Transverse colon (tissue), 4 donors: ENCODE data around the gene DTNA. TPM values are rescaled to one million over a fixed set of nuclear protein-coding genes. Genes with fewer than 3 reads are reported as not detected.

Experiments
- DNase-seq: peaks from one replicate; pipeline ENCODE4 v3.0.0-alpha.2; 2019
- H3K27ac ChIP-seq, 4 donors: fragments of 200-600 bp; sonication (generic); 2 replicates each; pipeline ENCODE4 v1.5.1; 2016 to 2018; ENCODE audit warnings: inconsistent platforms in 4 of 4
- H3K27me3 ChIP-seq: fragments of 200-600 bp; sonication (generic); 2 replicates; pipeline ENCODE4 v1.5.1; 2017; ENCODE audit warnings: inconsistent platforms
- H3K36me3 ChIP-seq, 4 donors: fragments of 200-600 bp; sonication (generic); 2 replicates each; pipeline ENCODE4 v1.5.1; 2017 to 2019; ENCODE audit warnings: inconsistent platforms in 4 of 4
- H3K4me1 ChIP-seq, 4 donors: fragments of 200-600 bp; sonication (generic); 2 replicates each; pipeline ENCODE4 v1.5.1; 2017 to 2020; ENCODE audit warnings: inconsistent platforms in 4 of 4
- H3K4me3 ChIP-seq, 4 donors: fragments of 200-600 bp; sonication (generic); 1 replicate in 1 of 4; 2 replicates in 3 of 4; pipeline versions ENCODE4 v1.5.1 to v1.6.1; 2017 to 2019; ENCODE audit warnings: inconsistent platforms in 4 of 4
- H3K9me3 ChIP-seq, 2 donors: fragments of 200-600 bp; sonication (generic); 2 replicates each; pipeline ENCODE4 v1.5.1; 2017 to 2019; ENCODE audit warnings: inconsistent platforms in 2 of 2
- EP300 ChIP-seq: sonication (generic); formaldehyde crosslinking; IDR thresholded peaks from one replicate; pipeline ENCODE4 v1.6.1; 2017; ENCODE audit warnings: antibody characterized with exemption, low read depth
- POLR2A ChIP-seq: fragments of 450-650 bp; IDR thresholded peaks from one replicate; pipeline ENCODE4 v1.6.1; 2016; ENCODE audit warnings: antibody characterized with exemption, mild to moderate bottlenecking, moderate library complexity
- POLR2AphosphoS5 ChIP-seq, 3 donors: sonication (generic); formaldehyde crosslinking; IDR thresholded peaks; one replicate each; pipeline ENCODE4 v1.6.1; 2016; ENCODE audit warnings: antibody characterized with exemption in 3 of 3
- WGBS, 2 donors: methylation state at CpG; one replicate each; pipeline ENCODE4 v1.1.5; 2018; ENCODE audit warnings: low coverage in 1 of 2; 5-methylcytosine and 5-hydroxymethylcytosine counted together
- in situ Hi-C, 4 donors: fragments of 200-750 bp; cut with MboI; loops; one replicate each; pipeline versions ENCODE4 v1.15.0 to v1.15.1; 2017; ENCODE audit warnings: low sequenced_read_pairs in 3 of 4, low pct_ligation_motif_present in 1 of 4, low pct_unique_long_range_greater_than_20kb in 1 of 4
- intact Hi-C: fragments of 100-400 bp; cut with DNase I; formaldehyde crosslinking; loops from one replicate; pipeline ENCODE4 v1.15.1; 2023; ENCODE audit warnings: low total_unique reads
- total RNA-seq, 4 donors: library from RNA; depleted of rRNA; stranded (reverse); fragments of >200 nt; gene quantifications; one replicate each; pipeline ENCODE4 v1.1.0, GENCODE V29; 2016
- TF ChIP-seq, protein P1 (sequence below), 5 experiments: fragments of 200-600 bp in 3 of 5; fragments of 450-650 bp in 2 of 5; sonication (generic) in 3 of 5; IDR thresholded peaks; 1 replicate in 2 of 5; 2 replicates in 3 of 5; pipeline ENCODE4 v1.5.1; 2016 to 2017; ENCODE audit warnings: antibody characterized with exemption in 5 of 5, inconsistent platforms in 3 of 5, mild to moderate bottlenecking in 2 of 5, moderate library complexity in 1 of 5

DTNA gene
- total RNA-seq, 4 donors from 2014 or later, result 8.9 to 74.4 (median 15.1) TPM

- H3K27ac ChIP-seq, result peak overlapping the region in 3 of 4 donors; percentile 20 to 45 (median 31)
- intact Hi-C loops (loop anchor here (10.0 kb wide), 1 partner anchor 56 kb away; no protein-coding TSS in a partner anchor), in situ Hi-C loops (no loop called here)
- no peaks in the 10 kb centered on the region for H3K9me3 ChIP-seq
- no peak overlapping the region for H3K4me3 ChIP-seq
- H3K27me3 ChIP-seq, result no peaks in the 10 kb centered on the region
- TF ChIP-seq, protein P1, sequence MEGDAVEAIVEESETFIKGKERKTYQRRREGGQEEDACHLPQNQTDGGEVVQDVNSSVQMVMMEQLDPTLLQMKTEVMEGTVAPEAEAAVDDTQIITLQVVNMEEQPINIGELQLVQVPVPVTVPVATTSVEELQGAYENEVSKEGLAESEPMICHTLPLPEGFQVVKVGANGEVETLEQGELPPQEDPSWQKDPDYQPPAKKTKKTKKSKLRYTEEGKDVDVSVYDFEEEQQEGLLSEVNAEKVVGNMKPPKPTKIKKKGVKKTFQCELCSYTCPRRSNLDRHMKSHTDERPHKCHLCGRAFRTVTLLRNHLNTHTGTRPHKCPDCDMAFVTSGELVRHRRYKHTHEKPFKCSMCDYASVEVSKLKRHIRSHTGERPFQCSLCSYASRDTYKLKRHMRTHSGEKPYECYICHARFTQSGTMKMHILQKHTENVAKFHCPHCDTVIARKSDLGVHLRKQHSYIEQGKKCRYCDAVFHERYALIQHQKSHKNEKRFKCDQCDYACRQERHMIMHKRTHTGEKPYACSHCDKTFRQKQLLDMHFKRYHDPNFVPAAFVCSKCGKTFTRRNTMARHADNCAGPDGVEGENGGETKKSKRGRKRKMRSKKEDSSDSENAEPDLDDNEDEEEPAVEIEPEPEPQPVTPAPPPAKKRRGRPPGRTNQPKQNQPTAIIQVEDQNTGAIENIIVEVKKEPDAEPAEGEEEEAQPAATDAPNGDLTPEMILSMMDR (IDR thresholded peaks at IDR 0.05), result peak in 1 of 5 experiments; percentile 13
- no peak for TF ChIP-seq EP300
- peaks cover 3 to 5% (median 4%) of the 10 kb centered on the region in 4 donors for H3K4me1 ChIP-seq
- 68 to 70% methylated on average over 3 of the region's 3 CpGs for WGBS, 2 donors
- DNase-seq, result no peak
- no peaks in the 10 kb centered on the region for H3K36me3 ChIP-seq
These were observed 171.1 kb downstream of the DTNA start for GRCh38 chr18:34880882-34881834.

GRCh38 chr18:34884436-34884835, 174.3 kb downstream of the DTNA start:
- no peak for TF ChIP-seq EP300
- TF ChIP-seq POLR2A, result no peak
- TF ChIP-seq POLR2AphosphoS5 (IDR thresholded peaks at IDR 0.05), result no peak
- TF ChIP-seq, protein P1 (IDR thresholded peaks at IDR 0.05), result no peak
- Histone ChIP-seq H3K36me3 (no peaks in the 10 kb centered on the region), H3K27me3 (no peaks in the 10 kb centered on the region), H3K9me3 (no peaks in the 10 kb centered on the region), H3K4me1 (peaks cover 3 to 5% (median 4%) of the 10 kb centered on the region in 4 donors), H3K27ac (no peak overlapping the region), H3K4me3 (no peak overlapping the region)
- in situ Hi-C loops (no loop called here), intact Hi-C loops (loop anchor here (10.0 kb wide), 1 partner anchor 60 kb away; no protein-coding TSS in a partner anchor)
- DNase-seq, result no peak
- 73 to 89% methylated on average over 4 to 6 of the region's 6 CpGs for WGBS, 2 donors

- H3K27ac ChIP-seq, result no peak overlapping the region
- intact Hi-C loops, result loop anchor here (10.0 kb wide), 1 partner anchor 61 kb away; no protein-coding TSS in a partner anchor
- no peaks in the 10 kb centered on the region for H3K4me1 ChIP-seq
- no peak for DNase-seq
- in situ Hi-C loops, result no loop called here
- H3K4me3 ChIP-seq, result no peak overlapping the region
- no peaks in the 10 kb centered on the region for H3K36me3 ChIP-seq
- no peak for TF ChIP-seq EP300
- no peak for TF ChIP-seq POLR2A
- TF ChIP-seq, protein P1 (IDR thresholded peaks at IDR 0.05), result no peak
- TF ChIP-seq POLR2AphosphoS5 (IDR thresholded peaks at IDR 0.05), result no peak
- WGBS, 2 donors, result 76% methylated on average over 1 of the region's 1 CpG; no CpG with 5 or more reads in 1 of the 2 donors
- no peaks in the 10 kb centered on the region for H3K9me3 ChIP-seq
- H3K27me3 ChIP-seq, result no peaks in the 10 kb centered on the region
These were observed 176.1 kb downstream of the DTNA start for GRCh38 chr18:34886177-34886576.

DNA sequence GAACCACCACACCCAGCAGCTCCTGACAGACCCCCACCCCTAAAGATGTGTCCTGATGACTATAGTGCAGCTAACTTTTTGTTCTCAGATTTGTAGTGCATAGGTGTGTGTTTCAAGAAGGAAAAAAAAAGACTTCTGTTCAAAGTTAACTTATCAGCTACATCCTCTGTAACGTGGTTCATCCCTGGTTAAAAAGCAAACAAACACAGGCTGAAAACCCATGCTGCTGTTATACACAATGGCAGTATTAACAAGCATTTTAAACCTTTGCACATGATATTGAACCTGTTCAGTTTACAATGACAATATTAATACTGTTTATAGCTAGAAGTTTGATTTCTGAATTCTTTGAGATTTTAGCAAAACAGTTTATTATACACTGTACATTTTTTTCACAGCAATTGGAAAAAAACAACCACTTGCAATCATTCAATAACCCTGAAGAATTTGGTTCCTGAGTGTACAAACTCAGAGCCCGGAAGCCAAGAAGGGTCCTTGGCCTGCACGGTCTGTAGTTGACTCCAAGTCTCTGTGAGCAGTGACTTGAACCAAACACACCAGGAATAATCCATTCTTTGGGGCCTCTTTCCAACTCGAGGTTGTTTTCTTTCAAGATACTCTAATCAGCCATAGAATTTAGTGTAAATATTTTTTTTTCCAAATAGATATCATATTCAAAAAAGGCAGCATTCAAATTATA, 177.9 kb downstream of the DTNA start:
- intact Hi-C loops, result loop anchor here (10.0 kb wide), 1 partner anchor 63 kb away; no protein-coding TSS in a partner anchor
- H3K9me3 ChIP-seq, result no peaks in the 10 kb centered on the region
- 70 to 71% methylated on average over 4 of the region's 4 CpGs for WGBS, 2 donors
- in situ Hi-C loops, result no loop called here
- no peak for DNase-seq
- no peaks in the 10 kb centered on the region for H3K27me3 ChIP-seq
- no peaks in the 10 kb centered on the region for H3K4me1 ChIP-seq
- no peak overlapping the region for H3K27ac ChIP-seq
- H3K36me3 ChIP-seq, result no peaks in the 10 kb centered on the region
- no peak overlapping the region for H3K4me3 ChIP-seq
- TF ChIP-seq POLR2A, result no peak
- no peak for TF ChIP-seq POLR2AphosphoS5 (IDR thresholded peaks at IDR 0.05)
- TF ChIP-seq, protein P1 (IDR thresholded peaks at IDR 0.05), result no peak
- TF ChIP-seq EP300, result no peak
